ENCODE data around the gene EPHA1.

The EPHA1 gene

DNA sequence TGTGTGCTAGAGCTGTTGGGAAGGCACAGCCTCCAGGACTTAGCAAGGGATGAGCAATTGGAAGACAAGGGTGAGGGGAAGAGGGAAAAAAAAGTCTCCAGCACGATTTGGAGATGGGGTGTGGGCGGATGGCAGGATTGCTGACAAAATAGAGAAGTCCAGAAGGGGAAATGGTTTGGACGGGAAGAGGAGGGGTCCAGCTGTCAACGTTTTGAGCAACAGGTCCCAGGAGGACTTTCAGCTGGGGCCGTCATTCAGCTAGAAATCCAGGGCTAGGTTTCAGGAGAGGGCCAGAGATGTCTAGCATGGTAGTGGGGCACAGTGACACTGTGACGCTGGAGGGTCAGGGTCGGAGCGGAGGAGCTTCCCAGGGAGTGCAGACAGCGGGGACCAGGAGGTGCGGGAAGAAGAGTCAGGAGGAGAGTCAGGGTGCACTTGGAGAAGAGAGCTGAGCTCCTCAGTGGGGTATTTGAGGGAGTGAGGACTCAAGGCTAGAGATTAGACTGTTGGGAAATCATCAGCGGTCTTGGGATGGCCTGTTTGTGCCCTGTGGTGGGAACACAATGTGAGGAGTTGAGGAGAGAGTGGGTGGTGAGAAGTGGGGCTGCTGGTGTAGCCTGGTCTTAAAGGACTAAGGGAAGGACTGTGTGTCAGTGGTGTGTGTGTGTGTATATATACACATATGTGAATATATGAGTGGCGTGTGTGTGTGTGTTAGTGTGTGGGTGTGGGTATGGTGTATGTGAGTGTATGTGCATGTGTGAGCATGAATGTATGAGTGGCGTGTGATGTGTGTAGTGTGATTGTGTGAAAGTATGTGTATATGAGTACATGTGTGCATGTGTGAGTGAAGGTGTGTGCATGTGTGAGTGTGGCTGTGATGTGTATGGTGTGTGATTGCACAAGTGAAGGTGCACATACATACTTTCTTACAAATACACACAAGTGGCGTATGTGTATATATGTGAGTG lies 23.7 kb downstream of the EPHA1 start (continued):
- TF ChIP-seq BCL11A (tag by site-specific recombination; IDR thresholded peaks at IDR 0.05; ENCODE audit: low read depth) (no peak), EGR2 (tag by site-specific recombination; IDR thresholded peaks at IDR 0.05; ENCODE audit: low read depth) (peak; percentile 36; the same call in 1 of the 2 replicates), GLI4 (tag by site-specific recombination; IDR thresholded peaks at IDR 0.05) (no peak), SCRT1 (tag by site-specific recombination; IDR thresholded peaks at IDR 0.05; ENCODE audit: borderline replicate concordance) (peak; percentile 73; the same call in 1 of the 2 replicates), ZNF426 (tag by site-specific recombination; IDR thresholded peaks at IDR 0.05) (no peak), MZF1 (tag by site-specific recombination; IDR thresholded peaks at IDR 0.05; ENCODE audit: borderline replicate concordance) (no peak), MYNN (tag by site-specific recombination; IDR thresholded peaks at IDR 0.05; ENCODE audit: borderline replicate concordance) (no peak), SCRT2 (tag by site-specific recombination; IDR thresholded peaks at IDR 0.05) (peak; percentile 92), PRDM4 (tag by site-specific recombination; IDR thresholded peaks at IDR 0.05) (no peak), ZBTB44 (tag by site-specific recombination; IDR thresholded peaks at IDR 0.05) (no peak)

DNA sequence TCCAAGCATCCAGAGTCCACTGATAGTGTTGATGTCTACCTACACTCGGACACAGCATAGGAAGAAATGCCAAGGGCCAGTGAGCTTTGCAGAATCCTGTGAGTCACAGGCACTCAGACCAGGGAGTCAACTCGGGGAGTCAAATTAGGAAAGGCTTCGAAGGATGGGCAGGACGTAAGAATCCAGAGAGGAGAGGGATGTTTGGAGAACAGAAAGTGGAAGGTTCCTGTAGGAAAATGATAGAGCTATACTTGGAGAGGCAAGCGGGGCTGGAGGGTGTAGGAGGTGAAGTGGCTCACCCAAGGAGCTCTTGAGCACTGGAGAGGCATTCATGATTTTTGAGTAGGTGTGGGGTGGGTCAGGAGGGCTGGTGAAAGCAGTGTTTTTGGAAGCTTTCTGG lies 24.5 kb downstream of the EPHA1 start:
- POLR2A ChIA-PET, result interaction anchor here (1.7 kb wide), 1 partner anchor 9 kb away, joined by 10 read pairs; no protein-coding TSS in a partner anchor
- Histone ChIP-seq H3K27ac (ENCODE audit: extremely low read depth, low read depth, low read length) (no peak overlapping the region), H3K4me1 (ENCODE audit: control insufficient read depth, insufficient read depth, low read length) (peaks cover 3% of the 10 kb centered on the region; the same call in 1 of the 2 replicates), H3K4me3 (ENCODE audit: low read depth, low read length) (no peak overlapping the region), H3K9me3 (ENCODE audit: control insufficient read depth, insufficient read depth, low read depth, low read length) (no peaks in the 10 kb centered on the region), H3K36me3 (ENCODE audit: control insufficient read depth in 2 of 2, insufficient read depth in 1 of 2, low read length in 2 of 2) (peaks cover 5 to 65% of the 10 kb centered on the region in 2 experiments; a peak in 2 of 3 replicates)
- CTCF ChIA-PET, result interaction anchor here (0.8 to 1.2 kb wide), 4 partner anchors 9 to 33 kb away, joined by 3 to 5 read pairs (median 4); no protein-coding TSS in a partner anchor
- TF ChIP-seq HIC1 (tag by site-specific recombination; IDR thresholded peaks at IDR 0.05) (no peak), ZNF133 (tag by site-specific recombination; IDR thresholded peaks at IDR 0.05) (no peak), PRDM1 (tag by site-specific recombination; IDR thresholded peaks at IDR 0.05) (0 out of 2 replicates have a peak, but pooled peaks have one; percentile 5), ZFHX2 (tag by site-specific recombination; conservative IDR thresholded peaks at IDR 0.05) (peak; percentile 77), EGR2 (tag by site-specific recombination; IDR thresholded peaks at IDR 0.05; ENCODE audit: low read depth) (peak; percentile 77)

GRCh38 chr7:143383642-143383957 lies 25.1 kb downstream of the EPHA1 start:
- no peaks in the 10 kb centered on the region for H3K9me3 ChIP-seq (ENCODE audit: control insufficient read depth, insufficient read depth, low read depth, low read length)
- peaks cover 3% of the 10 kb centered on the region; the same call in 1 of the 2 replicates for H3K4me1 ChIP-seq (ENCODE audit: control insufficient read depth, insufficient read depth, low read length)
- H3K27ac ChIP-seq (ENCODE audit: extremely low read depth, low read depth, low read length), result no peak overlapping the region
- TF ChIP-seq ZNF571 (tag by site-specific recombination; IDR thresholded peaks at IDR 0.05) (no peak), ZNF514 (tag by site-specific recombination; IDR thresholded peaks at IDR 0.05) (no peak), ZNF701 (tag by site-specific recombination; IDR thresholded peaks at IDR 0.05) (no peak), ZNF501 (tag by site-specific recombination; IDR thresholded peaks at IDR 0.05) (no peak), PRDM1 (tag by site-specific recombination; IDR thresholded peaks at IDR 0.05) (no peak), ZNF600 (tag by site-specific recombination; IDR thresholded peaks at IDR 0.05) (no peak), ZNF692 (tag by site-specific recombination; IDR thresholded peaks at IDR 0.05) (no peak)
- TF ChIP-seq, protein P1, sequence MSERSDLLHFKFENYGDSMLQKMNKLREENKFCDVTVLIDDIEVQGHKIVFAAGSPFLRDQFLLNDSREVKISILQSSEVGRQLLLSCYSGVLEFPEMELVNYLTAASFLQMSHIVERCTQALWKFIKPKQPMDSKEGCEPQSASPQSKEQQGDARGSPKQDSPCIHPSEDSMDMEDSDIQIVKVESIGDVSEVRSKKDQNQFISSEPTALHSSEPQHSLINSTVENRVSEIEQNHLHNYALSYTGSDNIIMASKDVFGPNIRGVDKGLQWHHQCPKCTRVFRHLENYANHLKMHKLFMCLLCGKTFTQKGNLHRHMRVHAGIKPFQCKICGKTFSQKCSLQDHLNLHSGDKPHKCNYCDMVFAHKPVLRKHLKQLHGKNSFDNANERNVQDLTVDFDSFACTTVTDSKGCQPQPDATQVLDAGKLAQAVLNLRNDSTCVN (tag by site-specific recombination; optimal IDR thresholded peaks at IDR 0.05), result no peak
- peaks cover 5 to 59% of the 10 kb centered on the region in 2 experiments; a peak in 2 of 3 replicates for H3K36me3 ChIP-seq (ENCODE audit: control insufficient read depth in 2 of 2, insufficient read depth in 1 of 2, low read length in 2 of 2)
- POLR2A ChIA-PET, result interaction anchor here (1.7 kb wide), 1 partner anchor 9 kb away, joined by 10 read pairs; no protein-coding TSS in a partner anchor
- no peak overlapping the region for H3K4me3 ChIP-seq (ENCODE audit: low read depth, low read length)
- CTCF ChIA-PET, result interaction anchor here (1.0 to 1.2 kb wide), 3 partner anchors 10 to 33 kb away, joined by 3 to 5 read pairs (median 4); no protein-coding TSS in a partner anchor

All from HEK293 (cell line).